HEK293 (cell line): ENCODE measurements around the gene HSF2BP.
"Not testable (repeated sequence)": the region's sequence is repeated elsewhere in the genome, so short reads cannot be mapped to it uniquely, and the experiment has no call there.

ENCODE experiments used
- CTCF ChIA-PET: fragments of 350-600 bp; formaldehyde crosslinking; extraction: SDS; loops from one replicate; lab custom pipeline; 2021; ENCODE audit warnings: antibody characterized with exemption; lab: Yijun Ruan, JAX
- POLR2A ChIA-PET: fragments of 300-600 bp; formaldehyde crosslinking; extraction: SDS; loops from one replicate; lab custom pipeline; 2020; ENCODE audit warnings: antibody characterized with exemption, inconsistent platforms; lab: Yijun Ruan, JAX
- H3K27ac ChIP-seq: fragments of 200-500 bp; sonication (Bioruptor generic); 2 replicates; pipeline ENCODE4 v1.5.1; 2014; ENCODE audit warnings: low read depth, low read length, control low read depth, inconsistent platforms; ENCODE audit errors: extremely low read depth
- H3K36me3 ChIP-seq, 2 experiments: fragments of 200-500 bp in 1 of 2; sonication (Bioruptor generic) in 1 of 2; 1 replicate in 1 of 2; 2 replicates in 1 of 2; pipeline ENCODE4 v1.5.1; 2014 to 2017; ENCODE audit warnings: inconsistent platforms in 2 of 2, low read length in 2 of 2; ENCODE audit not compliant: control insufficient read depth in 2 of 2, insufficient read depth in 1 of 2
- H3K4me1 ChIP-seq: fragments of 200-500 bp; sonication (Bioruptor generic); 2 replicates; pipeline ENCODE4 v1.5.1; 2014; ENCODE audit warnings: mild to moderate bottlenecking, low read length, inconsistent platforms; ENCODE audit not compliant: control insufficient read depth, insufficient read depth
- H3K4me3 ChIP-seq: 2 replicates; pipeline ENCODE4 v1.5.1; 2011; ENCODE audit warnings: low read depth, mild to moderate bottlenecking, control low read depth, low read length, moderate library complexity
- H3K9me3 ChIP-seq: fragments of 200-500 bp; sonication (Bioruptor generic); 2 replicates; pipeline ENCODE4 v1.5.1; 2014; ENCODE audit warnings: low read depth, low read length, inconsistent platforms; ENCODE audit not compliant: control insufficient read depth, insufficient read depth
- GFI1B ChIP-seq: fragments of 450-650 bp; formaldehyde crosslinking; IDR thresholded peaks from 2 replicates; pipeline ENCODE4 v1.5.1; 2016; ENCODE audit warnings: missing biosample characterization, missing genetic modification characterization
- SCRT2 ChIP-seq: fragments of 450-650 bp; formaldehyde crosslinking; IDR thresholded peaks from 2 replicates; pipeline ENCODE4 v1.5.1; 2016; ENCODE audit warnings: missing biosample characterization, missing genetic modification characterization
- SETDB1 ChIP-seq: IDR thresholded peaks from one replicate; pipeline ENCODE4 v1.6.1; 2017; ENCODE audit warnings: mild to moderate bottlenecking, low read length, moderate library complexity, mixed read lengths; ENCODE audit not compliant: insufficient read length
- ZBTB20 ChIP-seq: fragments of 450-650 bp; formaldehyde crosslinking; IDR thresholded peaks from 2 replicates; pipeline ENCODE4 v1.5.1; 2016; ENCODE audit warnings: missing biosample characterization, missing genetic modification characterization
- ZBTB6 ChIP-seq: fragments of 450-650 bp; formaldehyde crosslinking; IDR thresholded peaks from 2 replicates; pipeline ENCODE4 v1.5.1; 2017; ENCODE audit warnings: missing biosample characterization, missing genetic modification characterization
- ZFP41 ChIP-seq: fragments of 450-650 bp; formaldehyde crosslinking; IDR thresholded peaks from 2 replicates; pipeline ENCODE4 v1.5.1; 2016; ENCODE audit warnings: missing biosample characterization, missing genetic modification characterization, borderline replicate concordance
- ZNF404 ChIP-seq: fragments of 450-650 bp; formaldehyde crosslinking; IDR thresholded peaks from 2 replicates; pipeline ENCODE4 v1.5.1; 2017; ENCODE audit warnings: missing biosample characterization, missing genetic modification characterization
- ZNF48 ChIP-seq: fragments of 450-650 bp; formaldehyde crosslinking; IDR thresholded peaks from 2 replicates; pipeline ENCODE4 v1.5.1; 2016; ENCODE audit warnings: missing biosample characterization, missing genetic modification characterization
- ZNF555 ChIP-seq: fragments of 450-650 bp; formaldehyde crosslinking; conservative IDR thresholded peaks from 2 replicates; pipeline ENCODE4 v1.5.1; 2017; ENCODE audit warnings: missing biosample characterization, mild to moderate bottlenecking, missing genetic modification characterization, inconsistent platforms
- ZNF600 ChIP-seq: fragments of 450-650 bp; formaldehyde crosslinking; IDR thresholded peaks from 2 replicates; pipeline ENCODE4 v1.5.1; 2016; ENCODE audit warnings: missing biosample characterization, missing genetic modification characterization
- ZNF670 ChIP-seq: fragments of 450-650 bp; formaldehyde crosslinking; IDR thresholded peaks from 2 replicates; pipeline ENCODE4 v1.5.1; 2016; ENCODE audit warnings: missing biosample characterization, missing genetic modification characterization, low read depth
- ZNF837 ChIP-seq: fragments of 450-650 bp; formaldehyde crosslinking; IDR thresholded peaks from 2 replicates; pipeline ENCODE4 v1.5.1; 2016; ENCODE audit warnings: missing biosample characterization, missing genetic modification characterization
- ZNF843 ChIP-seq: fragments of 450-650 bp; formaldehyde crosslinking; IDR thresholded peaks from 2 replicates; pipeline ENCODE4 v1.5.1; 2016; ENCODE audit warnings: missing biosample characterization, missing genetic modification characterization
- TF ChIP-seq, protein P1 (sequence below): fragments of 450-650 bp; formaldehyde crosslinking; IDR thresholded peaks from 2 replicates; pipeline ENCODE4 v1.5.1; 2016; ENCODE audit warnings: missing biosample characterization, missing genetic modification characterization
- TF ChIP-seq, protein P2 (sequence below): fragments of 450-650 bp; formaldehyde crosslinking; IDR thresholded peaks from 2 replicates; pipeline ENCODE4 v1.5.1; 2017; ENCODE audit warnings: missing biosample characterization, missing genetic modification characterization
- TF ChIP-seq, protein P3 (sequence below): fragments of 450-650 bp; IDR thresholded peaks from 2 replicates; pipeline ENCODE4 v1.5.1; 2018; ENCODE audit warnings: missing biosample characterization, missing genetic modification characterization

HSF2BP gene

DNA sequence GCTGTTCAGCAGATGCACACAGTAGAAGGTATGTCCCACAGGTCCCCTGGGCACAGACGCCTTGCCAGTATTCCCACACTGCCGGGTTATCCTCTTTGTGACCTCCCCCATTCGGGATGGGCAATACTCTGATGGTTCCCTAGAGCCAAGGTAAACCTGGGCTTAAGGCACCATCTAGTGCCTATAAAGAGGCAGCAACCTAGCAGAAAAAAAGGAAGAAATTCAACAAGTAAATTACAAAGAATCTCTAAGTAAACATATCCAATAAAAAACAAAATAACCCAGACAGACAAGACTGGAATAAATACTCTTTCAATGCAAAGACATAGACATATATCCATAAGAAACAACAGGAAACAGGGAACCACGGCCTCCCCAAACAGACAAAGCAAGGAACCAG lies 39.4 kb downstream of the HSF2BP start (continued):
- TF ChIP-seq SETDB1, result peak; percentile 90
- no peak for TF ChIP-seq ZNF404 (tag by site-specific recombination)
- peak; percentile 36; the same call in 1 of the 2 replicates for TF ChIP-seq SCRT2 (tag by site-specific recombination)
- TF ChIP-seq ZFP41, result no peak

GRCh38 chr21:43619344-43619743 lies 39.9 kb downstream of the HSF2BP start:
- Histone ChIP-seq H3K36me3 (no peaks in the 10 kb centered on the region), H3K4me1 (no peaks in the 10 kb centered on the region), H3K4me3 (no peak overlapping the region), H3K9me3 (no peaks in the 10 kb centered on the region), H3K27ac (no peak overlapping the region)
- POLR2A ChIA-PET, result no interaction called here
- CTCF ChIA-PET, result no interaction called here
- TF ChIP-seq, protein P1, sequence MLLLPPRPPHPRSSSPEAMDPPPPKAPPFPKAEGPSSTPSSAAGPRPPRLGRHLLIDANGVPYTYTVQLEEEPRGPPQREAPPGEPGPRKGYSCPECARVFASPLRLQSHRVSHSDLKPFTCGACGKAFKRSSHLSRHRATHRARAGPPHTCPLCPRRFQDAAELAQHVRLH (tag by site-specific recombination), result no peak
- TF ChIP-seq ZBTB20 (no peak), ZNF837 (tag by site-specific recombination) (no peak), ZNF670 (tag by site-specific recombination) (no peak)

GRCh38 chr21:43618940-43619339 lies 40.3 kb downstream of the HSF2BP start:
- POLR2A ChIA-PET, result no interaction called here
- TF ChIP-seq ZNF555 (tag by site-specific recombination) (no peak), ZNF48 (tag by site-specific recombination) (no peak), ZBTB6 (tag by site-specific recombination) (no peak), ZNF843 (tag by site-specific recombination) (no peak), ZNF600 (no peak), GFI1B (tag by site-specific recombination) (no peak)
- TF ChIP-seq, protein P2, sequence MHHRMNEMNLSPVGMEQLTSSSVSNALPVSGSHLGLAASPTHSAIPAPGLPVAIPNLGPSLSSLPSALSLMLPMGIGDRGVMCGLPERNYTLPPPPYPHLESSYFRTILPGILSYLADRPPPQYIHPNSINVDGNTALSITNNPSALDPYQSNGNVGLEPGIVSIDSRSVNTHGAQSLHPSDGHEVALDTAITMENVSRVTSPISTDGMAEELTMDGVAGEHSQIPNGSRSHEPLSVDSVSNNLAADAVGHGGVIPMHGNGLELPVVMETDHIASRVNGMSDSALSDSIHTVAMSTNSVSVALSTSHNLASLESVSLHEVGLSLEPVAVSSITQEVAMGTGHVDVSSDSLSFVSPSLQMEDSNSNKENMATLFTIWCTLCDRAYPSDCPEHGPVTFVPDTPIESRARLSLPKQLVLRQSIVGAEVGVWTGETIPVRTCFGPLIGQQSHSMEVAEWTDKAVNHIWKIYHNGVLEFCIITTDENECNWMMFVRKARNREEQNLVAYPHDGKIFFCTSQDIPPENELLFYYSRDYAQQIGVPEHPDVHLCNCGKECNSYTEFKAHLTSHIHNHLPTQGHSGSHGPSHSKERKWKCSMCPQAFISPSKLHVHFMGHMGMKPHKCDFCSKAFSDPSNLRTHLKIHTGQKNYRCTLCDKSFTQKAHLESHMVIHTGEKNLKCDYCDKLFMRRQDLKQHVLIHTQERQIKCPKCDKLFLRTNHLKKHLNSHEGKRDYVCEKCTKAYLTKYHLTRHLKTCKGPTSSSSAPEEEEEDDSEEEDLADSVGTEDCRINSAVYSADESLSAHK (tag by site-specific recombination), result no peak
- TF ChIP-seq, protein P3, sequence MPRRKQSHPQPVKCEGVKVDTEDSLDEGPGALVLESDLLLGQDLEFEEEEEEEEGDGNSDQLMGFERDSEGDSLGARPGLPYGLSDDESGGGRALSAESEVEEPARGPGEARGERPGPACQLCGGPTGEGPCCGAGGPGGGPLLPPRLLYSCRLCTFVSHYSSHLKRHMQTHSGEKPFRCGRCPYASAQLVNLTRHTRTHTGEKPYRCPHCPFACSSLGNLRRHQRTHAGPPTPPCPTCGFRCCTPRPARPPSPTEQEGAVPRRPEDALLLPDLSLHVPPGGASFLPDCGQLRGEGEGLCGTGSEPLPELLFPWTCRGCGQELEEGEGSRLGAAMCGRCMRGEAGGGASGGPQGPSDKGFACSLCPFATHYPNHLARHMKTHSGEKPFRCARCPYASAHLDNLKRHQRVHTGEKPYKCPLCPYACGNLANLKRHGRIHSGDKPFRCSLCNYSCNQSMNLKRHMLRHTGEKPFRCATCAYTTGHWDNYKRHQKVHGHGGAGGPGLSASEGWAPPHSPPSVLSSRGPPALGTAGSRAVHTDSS (tag by site-specific recombination), result no peak
- TF ChIP-seq, all 188 proteins: peak for 0
- Histone ChIP-seq H3K27ac (no peak overlapping the region), H3K4me1 (no peaks in the 10 kb centered on the region), H3K36me3 (no peaks in the 10 kb centered on the region), H3K4me3 (no peak overlapping the region), H3K9me3 (no peaks in the 10 kb centered on the region)
- CTCF ChIA-PET, result no interaction called here

- H3K27ac ChIP-seq, H3K4me1 ChIP-seq, H3K4me3 ChIP-seq, H3K36me3 ChIP-seq, H3K9me3 ChIP-seq, POLR2A ChIA-PET: not testable (repeated sequence)
- CTCF ChIA-PET, result interaction anchor here (1.1 kb wide), 1 partner anchor 9 kb away, joined by 4 read pairs; no protein-coding TSS in a partner anchor
Measured at GRCh38 chr21:43616861-43617260, 42.4 kb downstream of the HSF2BP start.
